D721Med (cell line): Measurements from ENCODE around the gene SLC4A9.

ENCODE experiments used
- DNase-seq: peaks from one replicate; pipeline ENCODE4 v3.0.0; 2011; ENCODE audit warnings: low spot score; ENCODE audit not compliant: insufficient read length
- FAIRE-seq: peaks from 2 replicates; lab custom pipeline; 2011; peaks lifted over from hg19 to GRCh38; lab: Jason Lieb, UNC
- CTCF ChIP-seq: IDR thresholded peaks from 2 replicates; pipeline ENCODE4 v1.5.1; 2012; ENCODE audit warnings: mild to moderate bottlenecking, control low read depth; ENCODE audit not compliant: insufficient read depth; ENCODE audit errors: missing control alignments

Gene SLC4A9

GRCh38 chr5:140361901-140362300 lies 1.9 kb downstream of the SLC4A9 start:
- DNase-seq (no peak), FAIRE-seq (no peak)
- no peak for TF ChIP-seq CTCF

GRCh38 chr5:140362311-140362710 lies 2.3 kb downstream of the SLC4A9 start:
- DNase-seq (no peak), FAIRE-seq (no peak)
- TF ChIP-seq CTCF: no peak

- FAIRE-seq (no peak), DNase-seq (no peak)
- TF ChIP-seq CTCF: peak; percentile 83
Observed at GRCh38 chr5:140362875-140363630, 3.1 kb downstream of the SLC4A9 start.

GRCh38 chr5:140363631-140364471 lies 3.9 kb downstream of the SLC4A9 start:
- FAIRE-seq: no peak
- no peak for DNase-seq
- TF ChIP-seq CTCF: no peak

- FAIRE-seq: no peak
- no peak for DNase-seq
- no peak for TF ChIP-seq CTCF
Observed at GRCh38 chr5:140364472-140364765, 4.4 kb downstream of the SLC4A9 start.

- TF ChIP-seq CTCF: no peak
- DNase-seq: no peak
- no peak for FAIRE-seq
Observed at GRCh38 chr5:140365282-140365681, 5.3 kb downstream of the SLC4A9 start.

- no peak for DNase-seq
- TF ChIP-seq CTCF: no peak
- no peak for FAIRE-seq
Observed at GRCh38 chr5:140365941-140366340, 5.9 kb downstream of the SLC4A9 start.
